Measurements from ENCODE around the gene DBF4B. TPM values are rescaled to one million over a fixed set of nuclear protein-coding genes. Genes with fewer than 3 reads are reported as not detected.

The DBF4B gene
- total and polyA plus RNA-seq, 10 of the 15 experiments (the other 5 are each of a cell fraction or from before 2014, with no cell fraction given) = 2.4 to 24.6 (median 16.9) TPM

DNA sequence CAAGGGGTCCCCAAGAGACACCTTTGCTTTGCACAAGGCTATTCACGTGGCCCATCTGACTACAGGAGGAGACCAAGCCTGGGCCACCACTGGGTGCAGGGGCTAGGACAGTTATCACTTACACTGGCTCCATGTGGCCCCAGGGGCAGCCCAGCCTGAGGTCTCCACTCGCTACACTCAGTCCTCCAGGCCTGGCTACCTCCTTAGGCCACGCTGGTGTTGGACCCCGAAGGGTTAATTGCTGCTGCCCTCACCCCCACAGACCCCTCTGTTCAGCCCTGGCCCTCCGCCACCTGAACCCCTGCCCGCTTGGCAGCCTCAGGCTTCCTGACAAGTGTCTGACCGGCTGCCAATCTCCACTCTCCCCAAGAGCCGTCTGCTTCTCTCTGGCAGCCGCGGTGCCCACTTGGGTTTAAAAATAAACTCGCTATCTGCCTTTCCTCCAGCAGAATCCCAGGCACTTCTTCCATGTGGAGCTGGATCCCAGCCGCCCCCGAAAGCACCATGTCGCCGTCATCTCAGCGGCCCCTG lies 78.2 kb downstream of the DBF4B start:
- intact Hi-C loops (cut with micrococcal nuclease; ENCODE audit: unreplicated experiment) = no loop called here
- ChIA-PET SMC1A (ENCODE audit: uncharacterized antibody, unreplicated experiment) (no interaction called here), RAD21 (ENCODE audit: unreplicated experiment) (no interaction called here), POLR2A (no interaction called here), CTCF (interaction anchor here (0.6 to 1.2 kb wide), 2 partner anchors 8 to 261 kb away, joined by 3 read pairs; no protein-coding TSS in a partner anchor)
- Histone ChIP-seq H3K4me1 (ENCODE audit: control insufficient read depth, insufficient read depth, low read length) (no peaks in the 10 kb centered on the region), H3K4me2 (ENCODE audit: control insufficient read depth, insufficient read depth) (no peak overlapping the region), H3K9me3 (replicated peaks; ENCODE audit: control insufficient read depth, insufficient read depth, low read length) (no peaks in the 10 kb centered on the region), H4K20me1 (ENCODE audit: control insufficient read depth, insufficient read depth) (no peaks in the 10 kb centered on the region), H3K79me2 (ENCODE audit: control insufficient read depth, insufficient read depth, low read length) (no peaks in the 10 kb centered on the region), H3K36me3 (ENCODE audit: control insufficient read depth in 2 of 2, insufficient read depth in 2 of 2, low read length in 1 of 2) (no peaks in the 10 kb centered on the region), H3K9ac (ENCODE audit: control insufficient read depth, insufficient read depth, low read length) (no peak overlapping the region), H3K27ac (ENCODE audit: control insufficient read depth, insufficient read depth) (no peak overlapping the region), H3K27me3 (replicated peaks in 1 of 2; ENCODE audit: control insufficient read depth in 2 of 2, insufficient read depth in 2 of 2, low read length in 1 of 2) (no peaks in the 10 kb centered on the region; a peak in 3 of 4 replicates), H2AFZ (ENCODE audit: control insufficient read depth, low read depth, low read length) (no peak overlapping the region), H3K4me3 (no peak overlapping the region)
- no TSS peak for BruUV-seq (replicated peaks)
- in situ Hi-C loops (cut with MboI) = no loop called here
- DNase-seq (ENCODE audit: low read depth, low spot score) (no peak), ATAC-seq (no peak), FAIRE-seq (no peak)
- WGBS (ENCODE audit: insufficient coverage, insufficient replicate concordance, low lambda C conversion rate, missing lambda C conversion rate) = 41% methylated on average over 15 of the region's 16 CpGs
- TF ChIP-seq POU2F2 (IDR thresholded peaks at IDR 0.05; ENCODE audit: borderline replicate concordance, low read depth, low read length) (no peak), RFX5 (IDR thresholded peaks at IDR 0.05; ENCODE audit: low read depth, low read length) (no peak), PAX5 (IDR thresholded peaks at IDR 0.05; ENCODE audit: borderline replicate concordance, low read depth, low read length) (no peak), ZNF207 (IDR thresholded peaks at IDR 0.05; ENCODE audit: borderline replicate concordance) (no peak), TCF7 (IDR thresholded peaks at IDR 0.05; ENCODE audit: borderline replicate concordance) (no peak), LARP7 (IDR thresholded peaks at IDR 0.05) (no peak), RUNX3 (IDR thresholded peaks at IDR 0.05; ENCODE audit: low read length) (no peak), EP300 (IDR thresholded peaks at IDR 0.05; ENCODE audit: borderline replicate concordance in 1 of 2, control insufficient read depth in 1 of 2, low read depth in 2 of 2, low read length in 2 of 2) (no peak), PAX8 (IDR thresholded peaks at IDR 0.05) (no peak), SIX5 (IDR thresholded peaks at IDR 0.05; ENCODE audit: low read depth, low read length, severe bottlenecking) (no peak), HDAC2 (IDR thresholded peaks at IDR 0.05) (no peak), BMI1 (IDR thresholded peaks at IDR 0.05; ENCODE audit: borderline replicate concordance) (no peak), RELA (IDR thresholded peaks at IDR 0.05; ENCODE audit: borderline replicate concordance, partially characterized antibody) (no peak), RCOR1 (conservative IDR thresholded peaks at IDR 0.05; ENCODE audit: low read depth, low read length) (no peak)
- TF ChIP-seq, protein P1, sequence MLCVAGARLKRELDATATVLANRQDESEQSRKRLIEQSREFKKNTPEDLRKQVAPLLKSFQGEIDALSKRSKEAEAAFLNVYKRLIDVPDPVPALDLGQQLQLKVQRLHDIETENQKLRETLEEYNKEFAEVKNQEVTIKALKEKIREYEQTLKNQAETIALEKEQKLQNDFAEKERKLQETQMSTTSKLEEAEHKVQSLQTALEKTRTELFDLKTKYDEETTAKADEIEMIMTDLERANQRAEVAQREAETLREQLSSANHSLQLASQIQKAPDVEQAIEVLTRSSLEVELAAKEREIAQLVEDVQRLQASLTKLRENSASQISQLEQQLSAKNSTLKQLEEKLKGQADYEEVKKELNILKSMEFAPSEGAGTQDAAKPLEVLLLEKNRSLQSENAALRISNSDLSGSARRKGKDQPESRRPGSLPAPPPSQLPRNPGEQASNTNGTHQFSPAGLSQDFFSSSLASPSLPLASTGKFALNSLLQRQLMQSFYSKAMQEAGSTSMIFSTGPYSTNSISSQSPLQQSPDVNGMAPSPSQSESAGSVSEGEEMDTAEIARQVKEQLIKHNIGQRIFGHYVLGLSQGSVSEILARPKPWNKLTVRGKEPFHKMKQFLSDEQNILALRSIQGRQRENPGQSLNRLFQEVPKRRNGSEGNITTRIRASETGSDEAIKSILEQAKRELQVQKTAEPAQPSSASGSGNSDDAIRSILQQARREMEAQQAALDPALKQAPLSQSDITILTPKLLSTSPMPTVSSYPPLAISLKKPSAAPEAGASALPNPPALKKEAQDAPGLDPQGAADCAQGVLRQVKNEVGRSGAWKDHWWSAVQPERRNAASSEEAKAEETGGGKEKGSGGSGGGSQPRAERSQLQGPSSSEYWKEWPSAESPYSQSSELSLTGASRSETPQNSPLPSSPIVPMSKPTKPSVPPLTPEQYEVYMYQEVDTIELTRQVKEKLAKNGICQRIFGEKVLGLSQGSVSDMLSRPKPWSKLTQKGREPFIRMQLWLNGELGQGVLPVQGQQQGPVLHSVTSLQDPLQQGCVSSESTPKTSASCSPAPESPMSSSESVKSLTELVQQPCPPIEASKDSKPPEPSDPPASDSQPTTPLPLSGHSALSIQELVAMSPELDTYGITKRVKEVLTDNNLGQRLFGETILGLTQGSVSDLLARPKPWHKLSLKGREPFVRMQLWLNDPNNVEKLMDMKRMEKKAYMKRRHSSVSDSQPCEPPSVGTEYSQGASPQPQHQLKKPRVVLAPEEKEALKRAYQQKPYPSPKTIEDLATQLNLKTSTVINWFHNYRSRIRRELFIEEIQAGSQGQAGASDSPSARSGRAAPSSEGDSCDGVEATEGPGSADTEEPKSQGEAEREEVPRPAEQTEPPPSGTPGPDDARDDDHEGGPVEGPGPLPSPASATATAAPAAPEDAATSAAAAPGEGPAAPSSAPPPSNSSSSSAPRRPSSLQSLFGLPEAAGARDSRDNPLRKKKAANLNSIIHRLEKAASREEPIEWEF (IDR thresholded peaks at IDR 0.05; ENCODE audit: insufficient replicate concordance, low read depth, low read length) = no peak
- TF ChIP-seq, protein P2, sequence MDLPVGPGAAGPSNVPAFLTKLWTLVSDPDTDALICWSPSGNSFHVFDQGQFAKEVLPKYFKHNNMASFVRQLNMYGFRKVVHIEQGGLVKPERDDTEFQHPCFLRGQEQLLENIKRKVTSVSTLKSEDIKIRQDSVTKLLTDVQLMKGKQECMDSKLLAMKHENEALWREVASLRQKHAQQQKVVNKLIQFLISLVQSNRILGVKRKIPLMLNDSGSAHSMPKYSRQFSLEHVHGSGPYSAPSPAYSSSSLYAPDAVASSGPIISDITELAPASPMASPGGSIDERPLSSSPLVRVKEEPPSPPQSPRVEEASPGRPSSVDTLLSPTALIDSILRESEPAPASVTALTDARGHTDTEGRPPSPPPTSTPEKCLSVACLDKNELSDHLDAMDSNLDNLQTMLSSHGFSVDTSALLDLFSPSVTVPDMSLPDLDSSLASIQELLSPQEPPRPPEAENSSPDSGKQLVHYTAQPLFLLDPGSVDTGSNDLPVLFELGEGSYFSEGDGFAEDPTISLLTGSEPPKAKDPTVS (IDR thresholded peaks at IDR 0.05; ENCODE audit: low read depth, low read length) = no peak

Data from GM12878 (cell line).